GM19397 (cell line): Measurements from ENCODE around the gene STT3B.

Source experiments
- ATAC-seq: cut with Tn5 transposase; IDR thresholded peaks from one replicate; pipeline ENCODE4 v1.9.1; 2021; ENCODE audit warnings: mild to moderate bottlenecking, moderate library complexity; ENCODE audit not compliant: unreplicated experiment

STT3B gene

DNA sequence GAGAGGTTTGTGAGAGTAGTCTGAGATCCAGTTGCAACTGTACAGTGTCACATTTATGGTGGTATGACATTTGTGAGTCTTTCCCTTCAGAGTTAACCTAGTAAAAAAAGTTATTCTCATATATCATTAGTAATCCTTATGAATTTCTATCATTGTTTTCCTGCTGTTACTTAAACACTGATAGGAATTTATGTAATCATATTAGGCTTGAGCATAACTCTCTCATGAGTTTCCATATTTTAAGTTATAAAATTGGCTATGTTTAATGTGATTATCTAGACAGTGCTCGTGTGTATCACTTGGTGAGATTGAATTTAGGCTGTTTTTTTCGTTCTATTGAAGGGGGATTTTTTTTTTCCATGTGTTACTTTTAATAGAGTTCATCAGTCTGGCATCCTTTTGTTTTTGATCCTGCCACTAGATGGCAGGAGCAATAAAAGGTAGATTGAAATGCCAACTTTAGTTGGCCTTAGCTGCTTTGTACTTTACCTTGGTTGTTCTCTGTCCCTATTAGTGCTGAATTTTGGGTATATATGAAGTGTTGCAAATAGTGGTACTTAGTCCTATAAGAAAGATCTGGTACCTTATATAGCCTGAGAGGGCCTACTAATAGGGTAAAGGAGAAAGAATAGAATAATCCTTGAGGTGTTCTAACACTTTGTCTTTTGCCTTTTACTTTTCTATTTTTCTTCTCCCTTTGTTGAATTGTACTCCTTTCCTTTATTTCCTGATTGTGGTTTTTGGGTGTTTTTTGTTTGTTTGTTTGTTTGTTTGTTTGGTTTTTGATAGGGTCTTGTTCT is 17.9 kb downstream of the STT3B start:
- ATAC-seq, result no peak

- ATAC-seq, result no peak
Measured at GRCh38 chr3:31551646-31552045, 18.9 kb downstream of the STT3B start.

DNA sequence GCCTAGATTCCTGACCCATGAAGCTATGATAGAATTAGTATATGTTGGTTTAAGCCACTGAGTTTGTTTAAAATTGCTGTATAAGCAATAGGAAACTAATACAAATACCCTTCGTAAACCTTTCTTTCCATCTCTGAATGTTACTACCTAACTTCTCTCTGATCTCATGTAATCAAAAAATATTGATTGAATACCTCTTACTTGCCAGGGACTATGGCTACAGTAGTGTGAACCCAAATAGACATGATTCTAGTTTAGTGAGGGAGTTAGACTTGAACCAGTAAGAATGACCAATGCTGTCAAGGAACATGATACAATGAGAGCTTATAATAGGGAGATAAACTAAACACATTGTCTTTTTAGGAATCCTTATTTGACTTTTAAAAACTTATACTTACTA is 19.4 kb downstream of the STT3B start:
- no peak for ATAC-seq

DNA sequence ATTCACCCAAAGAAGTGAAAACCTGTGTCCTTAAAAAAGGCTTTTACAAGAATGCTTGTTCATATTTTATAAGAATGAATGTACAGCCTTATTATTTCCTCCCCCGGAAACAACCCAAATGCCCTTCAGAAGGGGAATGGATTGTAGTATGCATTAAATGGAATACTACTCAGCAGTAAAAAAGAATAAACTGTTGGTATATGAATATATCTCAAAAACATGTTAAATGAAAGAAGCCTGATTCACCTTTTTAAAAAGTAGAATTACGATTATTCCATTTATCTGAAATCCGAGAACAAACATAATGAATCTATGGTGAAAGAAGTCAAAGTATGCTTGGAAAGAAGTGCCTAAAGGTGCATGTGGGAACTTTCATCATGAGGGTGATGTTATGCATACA is 20.5 kb downstream of the STT3B start:
- no peak for ATAC-seq

DNA sequence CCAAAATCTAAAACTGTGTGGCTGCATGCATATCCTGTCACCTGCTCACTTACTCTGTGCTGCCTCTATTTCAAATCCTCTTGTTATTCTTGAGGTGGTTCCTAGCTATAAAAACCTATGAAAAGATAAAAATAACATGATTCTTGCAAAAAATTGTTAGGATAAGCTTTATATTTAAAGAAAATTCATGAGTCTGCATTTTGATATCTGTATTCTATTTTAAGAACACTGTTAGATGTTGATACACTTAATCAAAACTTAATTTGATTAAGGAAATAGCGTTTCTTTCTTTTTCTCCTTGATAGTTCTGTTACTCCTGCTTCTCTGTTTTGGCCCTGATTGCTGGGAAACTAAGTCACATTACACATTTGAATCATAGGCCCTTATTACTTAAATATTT is 22.5 kb downstream of the STT3B start:
- no peak for ATAC-seq

- no peak for ATAC-seq
Measured at GRCh38 chr3:31559872-31560534, 27.3 kb downstream of the STT3B start.

DNA sequence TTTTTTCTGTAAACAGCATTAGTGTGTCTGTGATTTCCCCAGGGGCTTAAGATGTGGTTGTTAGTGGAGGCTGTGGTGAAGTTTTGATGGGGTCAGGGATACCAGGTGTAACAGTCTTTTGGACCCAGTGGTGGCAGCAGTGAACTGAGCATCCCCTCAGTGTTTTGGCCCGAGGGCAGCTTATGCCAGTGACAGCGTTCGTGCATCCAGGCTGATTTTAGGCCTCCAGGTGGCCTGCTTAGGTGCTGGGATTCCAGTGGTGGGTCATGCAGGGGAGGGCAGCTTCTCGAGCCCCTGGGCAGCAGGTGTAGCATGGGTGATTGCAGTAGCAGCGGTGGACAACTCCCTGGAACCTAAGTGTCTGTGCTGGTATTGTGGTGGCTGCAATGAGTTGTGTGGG is 29.2 kb downstream of the STT3B start:
- no peak for ATAC-seq

GRCh38 chr3:31562525-31562924 is 29.8 kb downstream of the STT3B start:
- no peak for ATAC-seq

GRCh38 chr3:31565288-31565687 is 32.6 kb downstream of the STT3B start:
- ATAC-seq, result no peak

GRCh38 chr3:31567036-31567435 is 34.3 kb downstream of the STT3B start:
- peak; percentile 57 for ATAC-seq

- no peak for ATAC-seq
Measured at GRCh38 chr3:31568649-31569048, 35.9 kb downstream of the STT3B start.

DNA sequence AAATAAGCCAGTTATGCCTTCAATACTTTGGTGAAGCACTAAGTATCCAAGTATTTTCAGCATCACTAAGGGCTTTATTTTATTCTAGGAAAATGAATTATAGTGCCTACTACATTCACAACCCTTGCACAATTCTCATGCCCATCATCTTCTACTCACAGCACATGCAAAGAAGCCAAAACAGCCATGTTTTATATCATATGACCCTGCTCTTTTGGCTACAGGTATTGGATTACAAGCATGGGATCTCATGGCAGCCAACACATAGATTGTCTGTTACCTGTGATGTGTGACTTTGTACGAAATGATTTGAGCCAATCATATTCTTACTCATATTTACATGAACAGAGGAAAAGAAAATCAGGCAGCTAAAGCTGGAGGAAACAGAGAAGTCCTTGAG is 38.6 kb downstream of the STT3B start:
- ATAC-seq, result no peak

DNA sequence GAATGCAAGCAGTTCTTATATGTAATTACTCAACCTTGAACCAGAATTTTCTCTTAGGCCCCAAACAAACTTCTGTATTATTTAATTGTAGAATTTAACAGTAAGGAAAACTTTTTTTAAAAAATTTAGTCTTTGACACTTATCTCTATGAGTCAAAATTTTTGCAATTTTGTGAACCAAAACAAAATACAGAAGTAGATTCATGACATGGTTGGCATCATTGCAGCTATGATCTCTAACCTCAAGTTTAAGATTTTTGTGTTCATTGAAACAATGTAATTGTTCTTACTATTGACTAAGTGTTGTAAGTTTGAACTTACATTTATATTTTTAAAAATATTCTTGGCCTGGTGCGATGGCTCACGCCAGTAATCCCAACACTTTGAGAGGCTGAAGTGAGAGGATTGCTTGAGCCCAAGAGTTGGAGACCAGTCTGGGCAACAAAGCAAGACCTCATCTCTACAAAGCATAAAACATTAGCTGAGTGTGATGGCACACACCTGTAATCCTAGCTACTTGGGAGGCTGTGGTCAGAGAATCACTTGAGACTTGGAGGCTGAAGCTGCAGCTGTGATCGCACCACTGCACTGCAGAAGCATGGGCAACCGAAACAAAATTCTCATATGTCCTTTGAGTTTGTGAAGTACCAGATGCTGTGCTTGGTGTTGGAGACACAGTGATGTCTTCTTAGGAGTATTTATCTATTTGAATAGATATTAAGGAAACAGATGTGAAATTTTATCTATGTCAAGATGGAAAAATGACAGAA is 39.7 kb downstream of the STT3B start:
- ATAC-seq, result peak; percentile 30

GRCh38 chr3:31573036-31573779 is 40.5 kb downstream of the STT3B start:
- ATAC-seq, result peak; percentile 58

DNA sequence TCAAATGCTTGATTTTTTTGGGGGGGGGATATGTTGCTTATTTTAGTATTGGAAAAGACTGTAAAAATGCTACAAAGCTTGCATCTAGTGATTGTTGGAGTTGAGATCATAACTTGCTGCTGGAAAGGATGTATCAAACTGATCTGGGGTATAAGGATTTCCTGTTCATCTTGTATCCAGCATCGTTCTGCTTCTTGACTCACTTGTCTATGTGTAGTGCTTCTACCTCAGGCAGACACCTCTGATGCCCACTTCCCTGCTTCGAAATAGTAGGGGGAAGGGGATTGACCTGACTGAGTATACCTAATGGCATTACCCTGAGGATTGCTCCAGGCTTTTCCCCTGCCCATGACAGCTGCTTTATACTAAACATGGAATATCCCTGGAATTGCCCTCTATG is 42.7 kb downstream of the STT3B start:
- ATAC-seq, result no peak

DNA sequence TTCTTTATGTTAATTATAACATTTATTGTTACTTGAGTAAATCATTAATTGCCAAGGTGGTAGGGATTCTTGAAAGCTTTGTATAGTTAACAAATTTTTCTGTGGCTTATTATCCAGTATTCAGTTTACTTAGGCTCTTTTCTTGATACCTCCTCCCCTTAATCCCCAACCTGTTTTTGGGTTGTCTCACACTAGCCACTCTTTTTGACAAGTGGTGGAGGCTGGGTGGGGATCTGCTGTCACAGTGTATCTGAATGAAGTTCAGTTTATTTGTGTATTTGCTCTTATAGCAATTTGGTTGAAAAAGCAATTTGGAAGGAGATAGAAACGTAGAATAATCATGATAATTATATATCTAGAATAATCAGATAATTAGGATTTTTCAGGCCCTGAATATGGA is 43.8 kb downstream of the STT3B start:
- no peak for ATAC-seq

- no peak for ATAC-seq
Measured at GRCh38 chr3:31577232-31577631, 44.5 kb downstream of the STT3B start.

- no peak for ATAC-seq
Measured at GRCh38 chr3:31579828-31580227, 47.1 kb downstream of the STT3B start.

- ATAC-seq, result no peak
Measured at GRCh38 chr3:31580645-31581044, 47.9 kb downstream of the STT3B start.

GRCh38 chr3:31581660-31582059 is 48.9 kb downstream of the STT3B start:
- ATAC-seq, result no peak

DNA sequence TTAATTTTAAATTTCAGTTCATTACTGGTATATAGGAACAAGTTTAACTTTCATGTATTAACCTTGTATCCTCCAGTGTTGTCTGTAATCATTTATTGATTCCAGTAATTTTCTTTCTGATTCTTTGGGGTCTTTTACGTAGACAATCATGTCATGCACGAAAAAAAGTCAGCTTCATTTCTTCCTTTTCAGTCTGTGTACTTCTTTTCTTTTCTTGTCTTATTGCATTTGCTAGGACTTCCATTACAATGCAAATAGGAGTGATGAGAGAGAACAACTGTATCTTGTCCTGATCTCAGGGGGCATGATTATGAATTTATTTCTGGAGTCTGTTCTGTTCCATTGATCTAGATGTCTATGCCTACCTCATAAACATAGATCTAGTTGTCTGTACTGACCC is 56.5 kb downstream of the STT3B start:
- ATAC-seq, result no peak
